SK-MEL-5 (cell line): ENCODE results near the gene LDLRAD3. TPM values are rescaled to one million over a fixed set of nuclear protein-coding genes. Genes with fewer than 3 reads are reported as not detected.

Source experiments
- DNase-seq: peaks from one replicate; pipeline ENCODE4 v3.0.0-alpha.2; 2016; ENCODE audit warnings: low read depth, low spot score
- in situ Hi-C: cut with HindIII; loops from 2 replicates; pipeline ENCODE4 v1.10.0; 2016; ENCODE audit warnings: low sequenced_read_pairs, high pct_unique_total_duplicates, low pct_unique_long_range_greater_than_20kb
- total RNA-seq: library from RNA; depleted of rRNA; stranded (reverse); fragments of >200 nt; shearing (Covaris generic); gene quantifications from 2 replicates; pipeline ENCODE4 v1.2.3, GENCODE V29; 2014

LDLRAD3 gene
- total RNA-seq, 1 experiment from 2014 or later: 28.6 TPM

DNA sequence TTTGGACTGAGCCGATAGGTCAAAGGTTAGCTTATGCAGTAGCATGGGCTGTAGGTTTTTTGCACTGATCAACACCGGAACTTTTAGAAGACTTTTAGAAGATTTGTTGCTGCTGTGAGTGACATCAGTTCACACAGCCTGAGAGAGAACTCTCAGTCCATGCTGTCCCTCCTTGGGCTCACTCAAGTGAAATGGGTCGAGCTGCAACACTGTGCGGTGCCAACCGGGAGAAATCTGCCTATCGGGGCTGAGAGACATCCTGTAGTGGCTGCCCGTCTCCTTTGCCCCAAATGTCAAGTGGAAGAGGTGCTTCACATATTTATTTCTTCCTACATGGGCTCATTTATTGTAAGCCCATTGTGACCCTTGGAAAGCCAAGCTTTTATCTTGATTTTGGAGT lies 170.2 kb downstream of the LDLRAD3 start:
- no peak for DNase-seq
- in situ Hi-C loops: no loop called here

GRCh38 chr11:36115378-36115801 lies 171.5 kb downstream of the LDLRAD3 start:
- no peak for DNase-seq
- in situ Hi-C loops: no loop called here

GRCh38 chr11:36116161-36116560 lies 172.3 kb downstream of the LDLRAD3 start:
- in situ Hi-C loops: no loop called here
- DNase-seq: no peak

GRCh38 chr11:36118084-36118483 lies 174.2 kb downstream of the LDLRAD3 start:
- in situ Hi-C loops: no loop called here
- no peak for DNase-seq

GRCh38 chr11:36119300-36119699 lies 175.4 kb downstream of the LDLRAD3 start:
- in situ Hi-C loops: no loop called here
- no peak for DNase-seq

DNA sequence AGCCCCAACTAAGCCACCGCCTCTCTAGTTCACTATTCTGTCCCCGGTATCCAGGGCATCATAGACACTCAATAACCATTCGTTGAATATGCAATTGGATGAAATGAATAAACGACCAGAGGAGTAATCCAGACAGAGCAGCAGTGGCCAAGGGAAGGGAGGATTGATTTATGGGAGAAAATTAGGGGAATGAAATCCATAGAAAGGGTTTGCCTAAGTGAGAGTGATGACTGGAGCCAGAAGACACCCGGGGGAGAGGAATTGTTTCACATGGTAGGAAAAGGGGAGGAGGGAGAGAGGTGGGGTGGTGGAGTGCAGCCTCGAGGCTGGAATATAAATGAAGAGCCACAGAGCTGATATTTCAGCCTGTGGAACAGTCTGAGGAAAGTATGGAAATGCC lies 177.2 kb downstream of the LDLRAD3 start:
- in situ Hi-C loops: no loop called here
- no peak for DNase-seq

- DNase-seq: no peak
- in situ Hi-C loops: no loop called here
Observed at GRCh38 chr11:36122671-36123070, 178.8 kb downstream of the LDLRAD3 start.

- DNase-seq: no peak
- in situ Hi-C loops: no loop called here
Observed at GRCh38 chr11:36123336-36124101, 179.7 kb downstream of the LDLRAD3 start.

- in situ Hi-C loops: no loop called here
- DNase-seq: no peak
Observed at GRCh38 chr11:36126678-36127077, 182.8 kb downstream of the LDLRAD3 start.

GRCh38 chr11:36127550-36127949 lies 183.7 kb downstream of the LDLRAD3 start:
- in situ Hi-C loops: no loop called here

DNA sequence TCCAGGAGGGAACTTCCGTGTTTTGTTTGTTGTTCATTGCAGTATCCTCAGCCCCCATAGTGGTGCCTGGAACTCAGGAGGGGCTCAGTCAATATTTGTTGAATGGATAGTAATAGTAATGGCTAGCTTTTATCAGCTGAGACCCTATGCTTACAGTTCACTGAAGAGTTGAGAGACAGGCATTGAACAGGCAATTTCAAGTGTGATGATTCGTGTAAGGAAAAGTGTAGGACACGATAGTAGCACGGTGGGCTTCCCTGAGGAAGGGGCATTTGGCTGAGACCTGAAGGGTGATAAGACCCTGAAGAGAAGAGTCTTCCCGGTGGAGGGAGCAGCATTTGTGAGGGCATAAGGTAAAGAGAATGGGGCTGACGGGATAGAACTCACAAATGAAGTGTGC lies 186.1 kb downstream of the LDLRAD3 start:
- in situ Hi-C loops: no loop called here
- no peak for DNase-seq

More at GRCh38 chr11:36127550-36127949, 183.7 kb downstream of the LDLRAD3 start:
- DNase-seq: no peak

DNA sequence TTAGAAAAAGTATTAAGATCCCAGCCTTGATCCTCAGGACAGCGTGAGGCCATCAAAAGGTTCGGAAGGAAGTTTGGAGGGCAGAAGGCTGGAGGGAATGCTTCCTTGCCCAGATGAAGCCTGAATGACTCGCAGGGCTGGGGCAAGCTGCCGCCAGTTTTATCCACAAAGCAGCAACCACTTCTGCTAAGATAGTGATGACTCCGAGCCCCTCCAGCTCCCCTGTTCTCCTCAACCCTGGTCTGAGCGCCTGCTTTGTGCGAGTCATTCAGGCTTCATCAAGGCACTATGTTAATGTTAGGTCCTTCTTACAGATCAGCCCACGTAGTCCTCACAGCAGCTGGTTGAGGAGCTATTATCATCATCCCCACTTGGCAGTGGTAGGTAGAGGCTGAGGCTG lies 186.5 kb downstream of the LDLRAD3 start:
- in situ Hi-C loops: no loop called here

DNA sequence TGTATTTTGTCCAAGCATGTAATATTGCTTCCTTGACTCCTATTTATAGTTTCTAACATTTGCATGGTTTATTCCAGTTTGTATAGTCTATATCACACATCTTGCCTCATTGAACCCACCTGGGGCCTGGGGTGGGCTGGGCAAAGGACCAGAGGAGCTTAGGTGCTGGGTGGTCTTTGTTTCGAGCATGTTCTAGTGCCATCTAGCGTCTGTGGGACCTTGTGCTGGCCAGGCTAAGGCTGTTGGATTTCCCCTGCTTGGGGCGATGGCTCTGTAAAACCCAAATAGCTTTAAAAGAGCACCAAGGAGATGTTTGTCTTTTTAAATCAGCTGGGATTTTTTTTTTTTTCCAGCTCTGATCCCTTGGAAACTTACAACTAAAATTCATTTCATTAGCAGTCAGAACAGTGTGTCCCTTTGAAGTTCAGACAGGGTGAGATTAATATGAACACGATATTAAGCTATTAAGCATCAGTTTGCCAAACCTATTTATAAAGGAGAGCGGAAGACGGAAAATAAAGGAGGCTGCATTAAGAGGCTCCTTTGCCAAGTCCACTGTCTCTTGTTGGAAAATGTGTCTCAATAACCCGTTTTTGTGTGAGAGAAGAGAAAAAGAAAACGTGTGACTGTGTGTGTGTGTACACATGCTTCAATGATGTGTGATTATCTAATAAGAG lies 188.0 kb downstream of the LDLRAD3 start:
- in situ Hi-C loops: no loop called here
- peak; percentile 62 for DNase-seq

More for the DNA sequence above, 186.5 kb downstream of the LDLRAD3 start:
- DNase-seq: no peak

DNA sequence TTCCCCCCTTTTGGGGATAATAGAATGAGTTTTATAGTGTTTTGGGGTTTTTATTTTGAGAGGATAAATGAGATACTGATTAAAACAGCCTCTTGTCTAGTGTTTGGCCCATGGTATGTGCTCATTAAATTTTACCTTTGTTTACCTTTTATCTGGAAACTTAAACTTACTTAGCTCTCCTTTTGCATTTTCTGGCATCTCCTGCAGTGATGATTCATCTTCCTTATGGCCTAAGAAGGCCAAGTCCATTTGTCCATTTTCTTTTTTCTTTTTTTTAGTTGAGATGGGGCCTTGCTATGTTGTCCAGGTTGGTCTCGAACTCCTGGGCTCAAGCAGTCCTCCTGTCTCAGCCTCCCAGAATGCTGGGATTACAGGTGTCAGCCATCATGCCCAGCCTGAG lies 189.1 kb downstream of the LDLRAD3 start:
- in situ Hi-C loops: no loop called here
- DNase-seq: no peak

GRCh38 chr11:36135076-36135475 lies 191.2 kb downstream of the LDLRAD3 start:
- in situ Hi-C loops: no loop called here
- DNase-seq: no peak

DNA sequence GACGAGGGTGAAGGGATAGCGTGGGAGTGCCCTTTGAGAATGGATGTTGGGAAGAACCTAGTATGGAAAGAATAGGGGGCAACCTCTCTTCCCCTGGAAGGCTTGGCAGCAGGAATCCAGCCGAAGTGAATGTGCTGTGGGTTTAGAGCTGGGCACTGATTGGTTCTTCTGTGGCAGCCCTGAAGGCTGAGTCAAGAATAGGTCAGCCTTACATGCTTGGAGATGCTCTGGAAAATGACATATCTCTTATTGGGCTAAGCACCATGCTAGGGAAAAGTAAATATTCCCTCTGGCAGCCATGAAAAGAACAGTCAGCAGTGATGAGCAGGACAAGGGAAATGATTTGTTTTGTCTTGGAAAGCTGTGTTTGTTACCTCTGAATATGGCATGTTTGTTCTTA lies 195.9 kb downstream of the LDLRAD3 start:
- DNase-seq: no peak
- in situ Hi-C loops: no loop called here

DNA sequence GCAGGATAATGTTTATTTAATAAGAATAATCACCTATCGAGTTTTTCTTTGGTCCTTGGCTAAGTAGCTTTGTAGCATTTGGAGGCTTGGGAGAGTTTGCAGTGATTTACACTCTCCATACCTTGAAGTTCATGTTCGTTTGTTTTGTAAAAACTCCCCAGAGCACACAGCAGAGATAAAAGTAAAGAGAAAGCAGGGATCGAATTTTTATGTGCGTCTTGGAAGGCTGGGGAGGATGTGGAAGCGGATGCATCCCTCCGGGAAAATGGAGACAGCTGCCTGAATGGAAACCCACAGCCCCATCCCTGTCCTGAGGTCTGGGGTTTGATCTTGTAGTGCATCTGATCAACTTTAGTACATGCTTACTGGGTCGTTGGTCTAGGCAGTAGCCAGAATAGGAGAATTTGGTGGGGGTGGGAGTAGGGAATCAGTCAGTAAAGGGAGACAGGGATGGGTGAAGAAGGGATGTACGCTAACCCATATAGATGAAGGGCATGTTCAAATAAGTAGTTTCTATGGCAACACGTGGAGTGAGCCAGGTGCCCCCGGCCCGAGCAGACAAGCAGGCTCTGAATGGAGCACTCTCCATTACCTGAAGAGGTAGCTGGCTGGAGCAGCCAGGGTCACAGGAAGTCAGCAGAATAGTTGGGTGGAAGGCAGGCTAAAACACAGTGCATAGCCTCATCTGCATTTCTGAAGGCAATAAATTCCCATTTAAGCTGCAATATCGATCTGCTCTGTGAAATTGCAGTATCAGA lies 197.5 kb downstream of the LDLRAD3 start:
- in situ Hi-C loops: no loop called here
- no peak for DNase-seq

DNA sequence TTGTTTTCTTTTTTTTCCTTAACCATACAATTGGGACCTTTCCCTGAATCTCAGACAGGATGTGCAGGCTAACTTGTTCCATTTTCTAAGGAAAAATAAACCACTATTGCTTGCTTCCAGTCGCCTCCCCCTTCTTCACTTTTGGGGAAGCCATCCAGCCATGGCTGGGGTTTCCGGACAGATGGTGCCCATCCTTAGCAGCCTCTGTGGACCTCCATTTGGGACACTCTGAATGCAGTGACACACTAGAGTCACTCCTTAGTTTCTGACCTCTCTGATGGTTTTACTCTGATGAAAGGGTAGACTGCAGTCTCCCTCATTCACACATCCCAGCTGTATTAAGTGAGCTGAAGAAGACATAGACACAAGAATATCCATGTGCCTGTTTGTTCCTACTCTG lies 198.1 kb downstream of the LDLRAD3 start:
- no peak for DNase-seq
- in situ Hi-C loops: no loop called here
